Measurements from ENCODE around the gene ARVCF. TPM values are rescaled to one million over a fixed set of nuclear protein-coding genes. Genes with fewer than 3 reads are reported as not detected.
A peak's percentile ranks its signal among the peaks of the same experiment; 100 is the strongest.

Gene ARVCF
- total RNA-seq, 1 experiment from 2014 or later: 11.1 TPM

DNA sequence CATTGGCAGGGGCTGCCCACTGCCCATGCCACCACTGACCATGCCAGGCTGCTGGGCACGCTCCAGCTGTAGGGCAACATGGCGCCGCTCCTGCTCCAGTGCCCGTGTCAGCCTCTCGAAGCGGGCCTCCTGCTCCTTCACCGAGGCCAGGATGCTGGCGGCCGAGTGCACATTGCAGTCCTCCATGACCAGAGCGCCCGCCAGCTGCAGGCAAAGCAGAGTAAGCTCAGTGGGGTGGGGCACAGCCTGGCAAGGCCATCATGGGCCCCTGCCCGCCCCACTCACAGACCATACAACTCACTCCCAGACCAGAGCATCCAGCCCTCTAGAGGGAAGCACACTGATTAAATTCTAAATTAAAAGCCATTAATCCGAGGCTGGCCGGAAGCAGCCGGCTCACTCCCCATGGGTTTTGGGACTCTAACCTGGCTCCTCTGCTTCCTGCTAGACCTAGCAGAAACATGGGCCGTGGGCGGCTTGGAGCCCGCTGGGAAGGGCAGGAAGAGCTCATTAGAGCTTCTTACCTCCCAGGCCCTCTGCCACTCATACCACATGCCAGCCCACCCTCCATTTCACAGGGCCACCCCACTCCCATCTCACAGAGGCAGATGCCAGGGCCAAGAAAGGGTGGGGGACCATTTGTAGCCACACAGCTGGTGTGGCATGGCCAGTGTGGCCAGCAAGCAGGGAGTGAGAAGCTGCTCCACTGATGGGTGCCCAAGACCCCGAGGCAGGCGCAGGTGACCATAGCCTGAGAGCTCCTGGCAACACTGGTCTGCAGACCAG lies 25.8 kb downstream of the ARVCF start:
- H3K4me1 ChIP-seq (ENCODE audit: insufficient read depth, low read length, poor library complexity, severe bottlenecking): peaks cover 7% of the 10 kb centered on the region
- TF ChIP-seq, protein P1, sequence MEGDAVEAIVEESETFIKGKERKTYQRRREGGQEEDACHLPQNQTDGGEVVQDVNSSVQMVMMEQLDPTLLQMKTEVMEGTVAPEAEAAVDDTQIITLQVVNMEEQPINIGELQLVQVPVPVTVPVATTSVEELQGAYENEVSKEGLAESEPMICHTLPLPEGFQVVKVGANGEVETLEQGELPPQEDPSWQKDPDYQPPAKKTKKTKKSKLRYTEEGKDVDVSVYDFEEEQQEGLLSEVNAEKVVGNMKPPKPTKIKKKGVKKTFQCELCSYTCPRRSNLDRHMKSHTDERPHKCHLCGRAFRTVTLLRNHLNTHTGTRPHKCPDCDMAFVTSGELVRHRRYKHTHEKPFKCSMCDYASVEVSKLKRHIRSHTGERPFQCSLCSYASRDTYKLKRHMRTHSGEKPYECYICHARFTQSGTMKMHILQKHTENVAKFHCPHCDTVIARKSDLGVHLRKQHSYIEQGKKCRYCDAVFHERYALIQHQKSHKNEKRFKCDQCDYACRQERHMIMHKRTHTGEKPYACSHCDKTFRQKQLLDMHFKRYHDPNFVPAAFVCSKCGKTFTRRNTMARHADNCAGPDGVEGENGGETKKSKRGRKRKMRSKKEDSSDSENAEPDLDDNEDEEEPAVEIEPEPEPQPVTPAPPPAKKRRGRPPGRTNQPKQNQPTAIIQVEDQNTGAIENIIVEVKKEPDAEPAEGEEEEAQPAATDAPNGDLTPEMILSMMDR (conservative IDR thresholded peaks at IDR 0.05; ENCODE audit: low read depth, low read length): no peak
- no TSS peak for BruUV-seq (replicated peaks)
- no peaks in the 10 kb centered on the region for H3K27me3 ChIP-seq (replicated peaks; ENCODE audit: insufficient read depth, low read depth, low read length, poor library complexity)
- CTCF ChIA-PET: no interaction called here
- no peak overlapping the region for H3K4me3 ChIP-seq (ENCODE audit: low read depth, low read length, poor library complexity, severe bottlenecking)
- POLR2A ChIA-PET (ENCODE audit: low non-redundant PET): interaction anchor here (0.6 kb wide), 1 partner anchor 41 kb away, joined by 4 read pairs; no protein-coding TSS in a partner anchor
- DNase-seq (ENCODE audit: low spot score): peak; percentile 63
- intact Hi-C loops (cut with micrococcal nuclease; ENCODE audit: unreplicated experiment): no loop called here
- H3K36me3 ChIP-seq (ENCODE audit: insufficient read depth, low read length, poor library complexity, severe bottlenecking): no peaks in the 10 kb centered on the region
- H3K27ac ChIP-seq (ENCODE audit: low read depth, low read length, poor library complexity, severe bottlenecking): no peak overlapping the region
- H3K9me3 ChIP-seq (ENCODE audit: low read depth, low read length, poor library complexity, severe bottlenecking): no peaks in the 10 kb centered on the region

DNA sequence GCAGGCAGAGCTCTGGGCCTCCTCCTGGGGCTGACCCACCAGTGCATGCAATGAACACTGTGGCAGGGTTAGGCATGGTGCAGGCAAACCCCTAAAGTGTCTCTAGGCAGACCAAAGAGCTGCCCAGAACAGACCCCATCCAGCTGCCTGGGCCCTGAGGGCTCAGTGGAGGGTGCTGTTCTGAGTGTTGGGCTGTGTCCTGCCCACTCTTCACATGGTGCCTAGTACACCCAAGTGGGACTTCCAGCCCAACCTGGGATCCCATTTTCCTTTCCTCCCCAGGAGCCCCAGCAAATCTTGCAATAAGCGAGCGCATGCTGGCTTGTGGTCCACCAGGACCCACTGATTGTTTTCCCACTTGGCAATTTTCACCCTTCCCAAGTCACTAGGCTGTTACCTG lies 26.4 kb downstream of the ARVCF start:
- no TSS peak for BruUV-seq (replicated peaks)
- no peaks in the 10 kb centered on the region for H3K27me3 ChIP-seq (replicated peaks; ENCODE audit: insufficient read depth, low read depth, low read length, poor library complexity)
- H3K4me1 ChIP-seq (ENCODE audit: insufficient read depth, low read length, poor library complexity, severe bottlenecking): peaks cover 7% of the 10 kb centered on the region
- intact Hi-C loops (cut with micrococcal nuclease; ENCODE audit: unreplicated experiment): no loop called here
- no peak for DNase-seq (ENCODE audit: low spot score)
- no peak overlapping the region for H3K4me3 ChIP-seq (ENCODE audit: low read depth, low read length, poor library complexity, severe bottlenecking)
- POLR2A ChIA-PET (ENCODE audit: low non-redundant PET): no interaction called here
- no peak for TF ChIP-seq EZH2 (IDR thresholded peaks at IDR 0.05; ENCODE audit: borderline replicate concordance, low read depth, low read length, poor library complexity, severe bottlenecking)
- TF ChIP-seq, protein P1 (conservative IDR thresholded peaks at IDR 0.05; ENCODE audit: low read depth, low read length): no peak
- no peaks in the 10 kb centered on the region for H3K9me3 ChIP-seq (ENCODE audit: low read depth, low read length, poor library complexity, severe bottlenecking)
- CTCF ChIA-PET: no interaction called here
- no peaks in the 10 kb centered on the region for H3K36me3 ChIP-seq (ENCODE audit: insufficient read depth, low read length, poor library complexity, severe bottlenecking)
- H3K27ac ChIP-seq (ENCODE audit: low read depth, low read length, poor library complexity, severe bottlenecking): no peak overlapping the region

DNA sequence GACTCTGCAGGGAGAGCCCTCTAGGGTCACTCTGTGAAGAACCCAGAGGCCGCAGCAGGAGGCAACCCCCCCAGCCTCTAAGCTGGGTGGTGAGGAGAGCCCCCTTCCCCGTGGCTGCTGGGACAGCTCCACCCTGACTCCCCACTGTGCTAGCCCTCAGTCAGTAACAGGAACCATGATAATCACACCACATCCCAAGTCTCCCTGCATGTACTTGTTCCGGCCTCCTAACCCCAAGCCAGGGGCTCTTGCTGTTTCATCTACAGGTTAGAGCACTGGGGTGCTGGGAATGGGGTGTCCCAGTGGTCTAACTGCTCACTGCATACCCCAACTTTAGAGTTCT lies 26.9 kb downstream of the ARVCF start:
- no peak for DNase-seq (ENCODE audit: low spot score)
- no TSS peak for BruUV-seq (replicated peaks)
- Histone ChIP-seq H3K27me3 (replicated peaks; ENCODE audit: insufficient read depth, low read depth, low read length, poor library complexity) (no peaks in the 10 kb centered on the region), H3K9me3 (ENCODE audit: low read depth, low read length, poor library complexity, severe bottlenecking) (no peaks in the 10 kb centered on the region), H3K4me3 (ENCODE audit: low read depth, low read length, poor library complexity, severe bottlenecking) (no peak overlapping the region), H3K4me1 (ENCODE audit: insufficient read depth, low read length, poor library complexity, severe bottlenecking) (peaks cover 7% of the 10 kb centered on the region), H3K27ac (ENCODE audit: low read depth, low read length, poor library complexity, severe bottlenecking) (no peak overlapping the region), H3K36me3 (ENCODE audit: insufficient read depth, low read length, poor library complexity, severe bottlenecking) (no peaks in the 10 kb centered on the region)
- intact Hi-C loops (cut with micrococcal nuclease; ENCODE audit: unreplicated experiment): no loop called here
- ChIA-PET CTCF (no interaction called here), POLR2A (ENCODE audit: low non-redundant PET) (no interaction called here)
- TF ChIP-seq EZH2 (IDR thresholded peaks at IDR 0.05; ENCODE audit: borderline replicate concordance, low read depth, low read length, poor library complexity, severe bottlenecking): no peak
- TF ChIP-seq, protein P1 (conservative IDR thresholded peaks at IDR 0.05; ENCODE audit: low read depth, low read length): no peak
